HepG2 (cell line): ENCODE measurements around the gene PPME1. TPM values are rescaled to one million over a fixed set of nuclear protein-coding genes. Genes with fewer than 3 reads are reported as not detected.

Source experiments
- HDAC6 ChIP-seq: fragments of 200-600 bp; sonication (generic); IDR thresholded peaks from 2 replicates; pipeline ENCODE4 v1.7.0; 2017; ENCODE audit warnings: mild to moderate bottlenecking, antibody characterized with exemption, low read length, low read depth
- HMG20A ChIP-seq: IDR thresholded peaks from 2 replicates; pipeline ENCODE4 v1.6.1; 2016; ENCODE audit warnings: borderline replicate concordance
- IRF2 ChIP-seq: IDR thresholded peaks from 2 replicates; pipeline ENCODE4 v1.6.1; 2018; ENCODE audit warnings: missing genetic modification reagents, missing compliant biosample characterization
- RBM39 ChIP-seq: fragments of 200-400 bp; formaldehyde crosslinking; IDR thresholded peaks from one replicate; pipeline ENCODE4 v1.6.1; 2018; ENCODE audit warnings: antibody characterized with exemption, mild to moderate bottlenecking, low read depth, low read length; ENCODE audit not compliant: poor library complexity, severe bottlenecking
- RORA ChIP-seq: sonication (generic); formaldehyde crosslinking; IDR thresholded peaks from 2 replicates; pipeline ENCODE4 v1.5.0; 2020; ENCODE audit warnings: mild to moderate bottlenecking, missing genetic modification reagents, moderate library complexity
- SP4 ChIP-seq: sonication (generic); formaldehyde crosslinking; IDR thresholded peaks from 2 replicates; pipeline ENCODE4 v1.8.1; 2023; ENCODE audit warnings: mild to moderate bottlenecking, missing genetic modification reagents
- SRF ChIP-seq: IDR thresholded peaks from 2 replicates; pipeline ENCODE4 v1.6.1; 2011; ENCODE audit warnings: mild to moderate bottlenecking, low read depth, low read length, moderate library complexity
- ZBTB46 ChIP-seq: sonication (generic); formaldehyde crosslinking; IDR thresholded peaks from 2 replicates; pipeline ENCODE4 v1.4.0; 2020; ENCODE audit warnings: mild to moderate bottlenecking, missing genetic modification reagents, borderline replicate concordance
- ZFP41 ChIP-seq: sonication (generic); formaldehyde crosslinking; IDR thresholded peaks from 2 replicates; pipeline ENCODE4 v1.4.0; 2020; ENCODE audit warnings: mild to moderate bottlenecking, missing genetic modification reagents, borderline replicate concordance
- ZNF33A ChIP-seq: sonication (generic); formaldehyde crosslinking; IDR thresholded peaks from 2 replicates; pipeline ENCODE4 v1.5.1; 2020; ENCODE audit warnings: missing genetic modification reagents, mild to moderate bottlenecking, moderate library complexity, borderline replicate concordance
- ZNF343 ChIP-seq: sonication (generic); formaldehyde crosslinking; IDR thresholded peaks from 2 replicates; pipeline ENCODE4 v1.4.0; 2020; ENCODE audit warnings: mild to moderate bottlenecking, missing genetic modification reagents
- ZNF609 ChIP-seq: sonication (generic); formaldehyde crosslinking; IDR thresholded peaks from 2 replicates; pipeline ENCODE4 v1.4.0; 2020; ENCODE audit warnings: mild to moderate bottlenecking, missing genetic modification reagents, borderline replicate concordance
- ZNF782 ChIP-seq: sonication (generic); formaldehyde crosslinking; IDR thresholded peaks from 2 replicates; pipeline ENCODE4 v1.4.0; 2020; ENCODE audit warnings: missing genetic modification reagents, mild to moderate bottlenecking, borderline replicate concordance
- polyA plus RNA-seq, 8 experiments: library from polyadenylated mRNA; depleted of rRNA in 3 of 8; stranded (reverse) in 7 of 8; unstranded in 1 of 8; fragments of >200 nt; fragmentation: Illumina TruSeq in 4 of 8; extraction: Trizol in 4 of 8; gene quantifications; 2 replicates each; pipeline versions ENCODE4 v1.2.1 to v1.2.3, GENCODE V29; 2011 to 2016; ENCODE audit warnings: low read depth in 4 of 8, missing spikeins in 1 of 8, mixed read lengths in 1 of 8; ENCODE audit not compliant: insufficient read depth in 1 of 8
- total RNA-seq, 5 experiments: library from RNA; depleted of rRNA; stranded (reverse); fragments of >200 nt; fragmentation: Illumina TruSeq; extraction: Trizol; gene quantifications; 2 replicates each; pipeline ENCODE4 v1.2.3, GENCODE V29; 2016; ENCODE audit warnings: low read depth in 1 of 5
- TF ChIP-seq, protein P1 (sequence below): sonication (generic); formaldehyde crosslinking; IDR thresholded peaks from 2 replicates; pipeline ENCODE4 v1.4.0; 2020; ENCODE audit warnings: mild to moderate bottlenecking, missing genetic modification reagents
- TF ChIP-seq, protein P2 (sequence below): sonication (generic); formaldehyde crosslinking; IDR thresholded peaks from 2 replicates; pipeline ENCODE4 v1.4.0; 2020; ENCODE audit warnings: mild to moderate bottlenecking, low read depth, missing genetic modification reagents

PPME1 gene
- total and polyA plus RNA-seq, 2 of the 13 experiments (the other 11 are each of a cell fraction or from before 2014, with no cell fraction given) = 31.3 to 56.0 TPM

GRCh38 chr11:74170694-74171629 lies at the start of gene PPME1, which contains the start of gene C2CD3 (continued):
- TF ChIP-seq, protein P1, sequence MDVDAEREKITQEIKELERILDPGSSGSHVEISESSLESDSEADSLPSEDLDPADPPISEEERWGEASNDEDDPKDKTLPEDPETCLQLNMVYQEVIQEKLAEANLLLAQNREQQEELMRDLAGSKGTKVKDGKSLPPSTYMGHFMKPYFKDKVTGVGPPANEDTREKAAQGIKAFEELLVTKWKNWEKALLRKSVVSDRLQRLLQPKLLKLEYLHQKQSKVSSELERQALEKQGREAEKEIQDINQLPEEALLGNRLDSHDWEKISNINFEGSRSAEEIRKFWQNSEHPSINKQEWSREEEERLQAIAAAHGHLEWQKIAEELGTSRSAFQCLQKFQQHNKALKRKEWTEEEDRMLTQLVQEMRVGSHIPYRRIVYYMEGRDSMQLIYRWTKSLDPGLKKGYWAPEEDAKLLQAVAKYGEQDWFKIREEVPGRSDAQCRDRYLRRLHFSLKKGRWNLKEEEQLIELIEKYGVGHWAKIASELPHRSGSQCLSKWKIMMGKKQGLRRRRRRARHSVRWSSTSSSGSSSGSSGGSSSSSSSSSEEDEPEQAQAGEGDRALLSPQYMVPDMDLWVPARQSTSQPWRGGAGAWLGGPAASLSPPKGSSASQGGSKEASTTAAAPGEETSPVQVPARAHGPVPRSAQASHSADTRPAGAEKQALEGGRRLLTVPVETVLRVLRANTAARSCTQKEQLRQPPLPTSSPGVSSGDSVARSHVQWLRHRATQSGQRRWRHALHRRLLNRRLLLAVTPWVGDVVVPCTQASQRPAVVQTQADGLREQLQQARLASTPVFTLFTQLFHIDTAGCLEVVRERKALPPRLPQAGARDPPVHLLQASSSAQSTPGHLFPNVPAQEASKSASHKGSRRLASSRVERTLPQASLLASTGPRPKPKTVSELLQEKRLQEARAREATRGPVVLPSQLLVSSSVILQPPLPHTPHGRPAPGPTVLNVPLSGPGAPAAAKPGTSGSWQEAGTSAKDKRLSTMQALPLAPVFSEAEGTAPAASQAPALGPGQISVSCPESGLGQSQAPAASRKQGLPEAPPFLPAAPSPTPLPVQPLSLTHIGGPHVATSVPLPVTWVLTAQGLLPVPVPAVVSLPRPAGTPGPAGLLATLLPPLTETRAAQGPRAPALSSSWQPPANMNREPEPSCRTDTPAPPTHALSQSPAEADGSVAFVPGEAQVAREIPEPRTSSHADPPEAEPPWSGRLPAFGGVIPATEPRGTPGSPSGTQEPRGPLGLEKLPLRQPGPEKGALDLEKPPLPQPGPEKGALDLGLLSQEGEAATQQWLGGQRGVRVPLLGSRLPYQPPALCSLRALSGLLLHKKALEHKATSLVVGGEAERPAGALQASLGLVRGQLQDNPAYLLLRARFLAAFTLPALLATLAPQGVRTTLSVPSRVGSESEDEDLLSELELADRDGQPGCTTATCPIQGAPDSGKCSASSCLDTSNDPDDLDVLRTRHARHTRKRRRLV (CRISPR knock-in tag) = no peak; the same call in 1 of the 2 replicates
- TF ChIP-seq ZNF33A (peak; percentile 53; the same call in 1 of the 2 replicates), SRF (no peak), HMG20A (CRISPR knock-in tag) (no peak), RORA (CRISPR knock-in tag) (no peak), IRF2 (CRISPR knock-in tag) (peak; percentile 93), ZFP41 (no peak), RBM39 (no peak), SP4 (CRISPR knock-in tag) (peak; percentile 74), ZNF609 (CRISPR knock-in tag) (peak; percentile 73), ZNF782 (CRISPR knock-in tag) (peak; percentile 92; the same call in 1 of the 2 replicates), ZBTB46 (CRISPR knock-in tag) (no peak), ZNF343 (CRISPR knock-in tag) (peak; percentile 44; the same call in 1 of the 2 replicates), HDAC6 (no peak)
- TF ChIP-seq, protein P2, sequence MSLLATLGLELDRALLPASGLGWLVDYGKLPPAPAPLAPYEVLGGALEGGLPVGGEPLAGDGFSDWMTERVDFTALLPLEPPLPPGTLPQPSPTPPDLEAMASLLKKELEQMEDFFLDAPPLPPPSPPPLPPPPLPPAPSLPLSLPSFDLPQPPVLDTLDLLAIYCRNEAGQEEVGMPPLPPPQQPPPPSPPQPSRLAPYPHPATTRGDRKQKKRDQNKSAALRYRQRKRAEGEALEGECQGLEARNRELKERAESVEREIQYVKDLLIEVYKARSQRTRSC (CRISPR knock-in tag) = 0 out of 2 replicates have a peak, but pooled peaks have one; percentile 89
